Upper lobe of right lung (tissue), 1 donor: ENCODE data around the gene MAP7. TPM values are rescaled to one million over a fixed set of nuclear protein-coding genes. Genes with fewer than 3 reads are reported as not detected.
"Not testable (repeated sequence)": the region's sequence is repeated elsewhere in the genome, so short reads cannot be mapped to it uniquely, and the experiment has no call there.

ENCODE experiments used
- ATAC-seq: fragments of 200-7000 bp; cut with Tn5 transposase; one replicate; pipeline ENCODE4 v1.9.1; 2020; ENCODE audit warnings: mild to moderate bottlenecking, moderate library complexity
- DNase-seq: peaks from one replicate; pipeline ENCODE4 v3.0.0-alpha.2; 2020
- H3K27ac ChIP-seq: fragments of 200-600 bp; one replicate; pipeline ENCODE4 v1.8.0; 2022
- H3K27me3 ChIP-seq: fragments of 200-600 bp; one replicate; pipeline ENCODE4 v1.8.0; 2022; ENCODE audit warnings: mild to moderate bottlenecking
- H3K36me3 ChIP-seq: fragments of 200-600 bp; one replicate; pipeline ENCODE4 v1.8.0; 2022
- H3K4me1 ChIP-seq: fragments of 200-600 bp; one replicate; pipeline ENCODE4 v1.8.0; 2022
- H3K4me3 ChIP-seq: fragments of 200-600 bp; one replicate; pipeline ENCODE4 v1.8.0; 2022; ENCODE audit warnings: mild to moderate bottlenecking
- H3K9me3 ChIP-seq: fragments of 200-600 bp; one replicate; pipeline ENCODE4 v1.8.0; 2022
- intact Hi-C: fragments of 100-400 bp; cut with DNase I; formaldehyde crosslinking; loops from one replicate; pipeline ENCODE4 v1.11.0; 2022
- total RNA-seq: library from RNA; stranded (reverse); fragmentation: NEBNext Ultra II Directional; extraction: Animal tissue kit (Norgen Biotek cat#: 25700); gene quantifications from one replicate; pipeline ENCODE4 v1.2.1, GENCODE V29; 2021
- TF ChIP-seq, protein P1 (sequence below): fragments of 200-600 bp; IDR thresholded peaks from one replicate; pipeline ENCODE4 v1.8.0; 2022; ENCODE audit warnings: antibody characterized with exemption
- donor health status: DM: no; HTN: yes; CAD: no; lungs with severe emphysema.

Gene MAP7
- total RNA-seq, 1 donor from 2014 or later: 23.2 TPM

DNA sequence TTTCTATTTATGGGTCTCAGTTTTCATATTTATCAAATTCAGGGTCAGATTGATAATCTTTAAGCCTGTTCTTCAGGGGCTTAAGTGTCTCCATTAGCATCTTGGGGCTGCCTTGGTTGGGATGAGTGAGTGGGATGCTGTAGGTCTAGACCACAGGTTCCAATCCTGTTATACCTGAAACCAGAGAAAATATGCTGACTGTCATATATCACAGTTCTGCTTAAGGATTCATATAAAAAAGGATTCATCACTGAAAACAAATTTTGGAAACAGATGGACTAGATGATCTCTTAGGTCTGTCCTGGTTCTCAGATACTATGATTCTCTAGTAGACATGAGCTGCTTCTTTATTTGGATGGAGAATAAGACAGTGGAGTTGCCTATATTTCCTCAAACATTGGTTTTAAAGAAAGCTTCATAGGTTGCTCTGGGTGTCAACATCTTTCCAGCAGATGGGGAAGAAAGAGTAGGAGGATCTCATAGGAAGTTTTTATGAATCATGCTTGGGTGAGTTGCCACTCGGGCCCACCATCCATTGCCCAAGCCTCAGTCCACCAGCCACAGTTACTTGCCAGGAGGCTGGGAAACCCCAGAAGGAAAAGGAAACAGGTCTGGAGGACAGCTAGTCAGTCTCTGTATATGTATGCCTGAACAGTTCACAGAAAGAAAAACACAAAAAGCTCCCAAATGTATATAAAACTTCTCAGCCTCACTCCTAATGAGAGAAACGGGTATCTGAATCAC is 42.9 kb upstream of the MAP7 start:
- Histone ChIP-seq H3K27ac (no peak overlapping the region), H3K4me3 (no peak overlapping the region), H3K4me1 (peaks cover 14% of the 10 kb centered on the region), H3K36me3 (peaks cover 49% of the 10 kb centered on the region), H3K27me3 (no peaks in the 10 kb centered on the region), H3K9me3 (no peaks in the 10 kb centered on the region)
- ATAC-seq: no peak
- TF ChIP-seq, protein P1, sequence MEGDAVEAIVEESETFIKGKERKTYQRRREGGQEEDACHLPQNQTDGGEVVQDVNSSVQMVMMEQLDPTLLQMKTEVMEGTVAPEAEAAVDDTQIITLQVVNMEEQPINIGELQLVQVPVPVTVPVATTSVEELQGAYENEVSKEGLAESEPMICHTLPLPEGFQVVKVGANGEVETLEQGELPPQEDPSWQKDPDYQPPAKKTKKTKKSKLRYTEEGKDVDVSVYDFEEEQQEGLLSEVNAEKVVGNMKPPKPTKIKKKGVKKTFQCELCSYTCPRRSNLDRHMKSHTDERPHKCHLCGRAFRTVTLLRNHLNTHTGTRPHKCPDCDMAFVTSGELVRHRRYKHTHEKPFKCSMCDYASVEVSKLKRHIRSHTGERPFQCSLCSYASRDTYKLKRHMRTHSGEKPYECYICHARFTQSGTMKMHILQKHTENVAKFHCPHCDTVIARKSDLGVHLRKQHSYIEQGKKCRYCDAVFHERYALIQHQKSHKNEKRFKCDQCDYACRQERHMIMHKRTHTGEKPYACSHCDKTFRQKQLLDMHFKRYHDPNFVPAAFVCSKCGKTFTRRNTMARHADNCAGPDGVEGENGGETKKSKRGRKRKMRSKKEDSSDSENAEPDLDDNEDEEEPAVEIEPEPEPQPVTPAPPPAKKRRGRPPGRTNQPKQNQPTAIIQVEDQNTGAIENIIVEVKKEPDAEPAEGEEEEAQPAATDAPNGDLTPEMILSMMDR: no peak
- intact Hi-C loops: no loop called here
- DNase-seq: no peak

DNA sequence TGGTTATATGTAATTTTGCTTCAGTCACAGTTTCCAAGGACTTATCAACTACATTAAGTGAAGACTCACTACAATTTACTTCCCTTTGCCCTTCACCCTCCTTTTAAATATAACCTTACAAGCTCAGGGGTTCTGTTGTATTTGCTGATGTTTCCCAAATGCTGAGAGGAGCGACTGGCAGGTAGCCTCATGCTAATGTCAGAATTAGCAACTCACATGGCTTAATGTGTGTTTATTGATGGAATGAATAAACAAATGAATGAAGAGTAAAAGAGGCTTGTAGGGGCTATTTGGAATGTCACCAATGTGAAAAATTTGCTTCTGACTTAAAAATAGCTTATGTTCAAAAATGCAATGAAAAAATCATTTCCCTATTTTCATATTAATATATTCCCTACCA is 41.4 kb upstream of the MAP7 start:
- H3K36me3 ChIP-seq: peaks cover 57% of the 10 kb centered on the region
- H3K27ac ChIP-seq: no peak overlapping the region
- H3K9me3 ChIP-seq: no peaks in the 10 kb centered on the region
- TF ChIP-seq, protein P1: no peak
- H3K27me3 ChIP-seq: no peaks in the 10 kb centered on the region
- no peak for ATAC-seq
- H3K4me3 ChIP-seq: no peak overlapping the region
- peaks cover 15% of the 10 kb centered on the region for H3K4me1 ChIP-seq
- intact Hi-C loops: no loop called here
- no peak for DNase-seq

DNA sequence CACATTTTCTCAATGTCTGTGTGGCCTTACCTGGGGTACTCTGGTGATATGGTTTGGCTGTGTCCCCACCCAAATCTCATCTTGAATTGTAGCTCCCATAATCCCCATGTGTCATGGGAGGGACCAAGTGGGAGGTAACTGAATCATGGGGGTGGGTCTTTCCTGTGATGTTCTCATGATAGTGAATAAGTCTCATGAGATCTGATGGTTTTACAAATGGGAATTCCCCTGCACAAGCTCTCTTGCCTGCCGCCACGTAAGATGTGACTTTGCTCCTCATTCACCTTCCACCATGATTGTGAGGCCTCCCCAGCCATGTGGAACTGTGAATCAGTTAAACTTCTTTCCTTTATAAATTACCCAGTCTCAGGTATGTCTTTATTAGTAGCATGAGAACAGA is 40.6 kb upstream of the MAP7 start:
- ATAC-seq, H3K27ac ChIP-seq, DNase-seq, H3K4me3 ChIP-seq, intact Hi-C loops, H3K9me3 ChIP-seq, H3K27me3 ChIP-seq: not testable (repeated sequence)
- H3K36me3 ChIP-seq: peaks cover 57% of the 10 kb centered on the region
- H3K4me1 ChIP-seq: peaks cover 18% of the 10 kb centered on the region

DNA sequence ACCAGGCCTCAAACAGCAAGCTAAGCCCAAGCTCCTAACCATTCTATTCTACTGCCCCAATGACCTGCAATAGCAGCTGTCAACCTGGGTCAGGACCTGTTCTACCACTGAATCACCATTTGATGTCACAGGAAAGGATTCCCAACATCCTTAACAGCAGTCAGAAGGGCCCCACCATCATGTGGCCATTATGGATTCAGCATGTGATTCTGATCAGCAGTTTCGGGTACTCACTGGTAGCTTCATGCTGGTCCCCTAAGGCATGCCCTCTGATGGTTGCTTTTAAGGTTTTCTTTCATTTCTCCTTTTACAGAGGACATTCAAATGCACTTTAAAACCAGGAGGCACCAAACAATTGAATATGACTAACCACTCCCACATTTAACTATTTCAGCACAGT is 37.3 kb upstream of the MAP7 start:
- peaks cover 3% of the 10 kb centered on the region for H3K4me1 ChIP-seq
- no peak for ATAC-seq
- intact Hi-C loops: no loop called here

DNA sequence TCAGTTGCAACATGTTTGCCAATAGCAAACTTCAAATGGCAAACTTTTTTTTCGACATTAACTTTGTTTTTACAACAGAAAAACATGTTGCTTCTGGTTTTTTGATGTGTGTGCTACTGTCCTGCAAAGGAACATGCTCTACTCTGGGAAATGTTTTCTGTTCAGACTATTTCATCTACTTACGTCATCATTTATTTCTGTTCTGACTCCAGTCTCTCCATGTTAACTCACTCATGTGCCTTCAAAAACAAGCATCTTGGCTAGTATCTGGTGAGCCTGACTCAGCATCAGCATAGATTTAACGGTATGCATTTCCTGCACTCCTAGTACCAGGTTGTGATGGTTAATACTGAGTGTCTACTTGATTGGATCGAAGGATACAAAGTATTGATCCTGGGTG is 36.1 kb upstream of the MAP7 start:
- H3K27me3 ChIP-seq: no peaks in the 10 kb centered on the region
- peak overlapping the region; percentile 40 for H3K27ac ChIP-seq
- H3K4me1 ChIP-seq: peaks cover 3% of the 10 kb centered on the region
- TF ChIP-seq, protein P1: no peak
- intact Hi-C loops: no loop called here
- DNase-seq (no peak), ATAC-seq (no peak)
- H3K9me3 ChIP-seq: no peaks in the 10 kb centered on the region
- H3K4me3 ChIP-seq: no peak overlapping the region
- peaks cover 52% of the 10 kb centered on the region for H3K36me3 ChIP-seq

More for the DNA sequence above, 37.3 kb upstream of the MAP7 start:
- DNase-seq: no peak
- Histone ChIP-seq H3K36me3 (peaks cover 55% of the 10 kb centered on the region), H3K27me3 (no peaks in the 10 kb centered on the region), H3K9me3 (no peaks in the 10 kb centered on the region), H3K4me3 (no peak overlapping the region), H3K27ac (no peak overlapping the region)
- TF ChIP-seq, protein P1: no peak

DNA sequence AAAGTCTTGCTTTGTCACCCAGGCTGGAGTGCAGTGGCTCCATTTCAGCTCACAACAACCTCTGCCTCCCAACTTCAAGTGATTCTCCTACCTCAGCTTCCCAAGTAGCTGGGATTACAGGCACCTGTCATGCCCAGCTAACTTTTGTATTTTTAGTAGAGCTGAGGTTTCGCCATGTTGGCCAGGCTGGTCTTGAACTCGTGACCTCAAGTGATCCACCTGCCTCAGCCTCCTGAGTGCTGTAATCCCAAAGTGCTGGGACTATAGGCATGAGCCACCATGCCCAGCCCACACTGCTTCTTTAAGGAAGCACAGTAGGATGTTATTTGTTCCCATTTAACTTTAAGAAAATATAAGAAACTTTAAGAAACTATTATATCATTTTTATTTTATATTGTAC is 35.3 kb upstream of the MAP7 start:
- DNase-seq, H3K4me1 ChIP-seq, H3K9me3 ChIP-seq, H3K4me3 ChIP-seq, H3K27me3 ChIP-seq, ATAC-seq, intact Hi-C loops: not testable (repeated sequence)
- peak overlapping the region; percentile 32 for H3K27ac ChIP-seq
- peaks cover 52% of the 10 kb centered on the region for H3K36me3 ChIP-seq

DNA sequence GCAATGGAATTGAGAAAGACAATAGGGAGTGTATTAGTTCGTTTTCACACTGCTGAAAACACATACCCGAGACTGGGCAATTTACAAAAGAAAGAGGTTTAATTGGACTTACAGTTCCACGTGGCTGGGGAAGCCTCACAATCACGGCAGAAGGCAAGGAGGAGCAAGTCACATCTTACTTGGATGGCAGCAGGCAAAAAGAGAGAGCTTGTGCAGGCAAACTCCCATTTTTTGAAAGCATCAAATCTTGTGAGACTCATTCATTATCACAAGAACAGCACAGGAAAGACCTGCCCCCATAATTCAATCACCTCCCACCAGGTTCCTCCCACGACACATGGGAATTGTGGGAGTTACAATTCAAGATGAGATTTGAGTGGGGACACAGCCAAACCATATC is 34.1 kb upstream of the MAP7 start:
- ATAC-seq, H3K27me3 ChIP-seq, DNase-seq, H3K4me1 ChIP-seq, intact Hi-C loops, H3K4me3 ChIP-seq, H3K9me3 ChIP-seq: not testable (repeated sequence)
- Histone ChIP-seq H3K27ac (peak overlapping the region; percentile 64), H3K36me3 (peaks cover 61% of the 10 kb centered on the region)
